Muscle of back (tissue), 11 donors: ENCODE measurements around the gene ZNF804A. TPM values are rescaled to one million over a fixed set of nuclear protein-coding genes. Genes with fewer than 3 reads are reported as not detected.
"Not testable (repeated sequence)": the region's sequence is repeated elsewhere in the genome, so short reads cannot be mapped to it uniquely, and the experiment has no call there.

ENCODE experiments used
- DNase-seq, 3 donors: peaks; one replicate each; pipeline versions ENCODE4 v3.0.0 to v3.0.0-alpha.2; 2013
- polyA plus RNA-seq, 10 donors: library from polyadenylated mRNA; unstranded; fragments of 120-200 nt; gene quantifications; one replicate each; pipeline ENCODE4 v1.2.1, GENCODE V29; 2013; ENCODE audit not compliant: insufficient read length in 10 of 10

The ZNF804A gene
- polyA plus RNA-seq, 10 donors, result 0.08 to 0.62 (median 0.21) TPM

DNA sequence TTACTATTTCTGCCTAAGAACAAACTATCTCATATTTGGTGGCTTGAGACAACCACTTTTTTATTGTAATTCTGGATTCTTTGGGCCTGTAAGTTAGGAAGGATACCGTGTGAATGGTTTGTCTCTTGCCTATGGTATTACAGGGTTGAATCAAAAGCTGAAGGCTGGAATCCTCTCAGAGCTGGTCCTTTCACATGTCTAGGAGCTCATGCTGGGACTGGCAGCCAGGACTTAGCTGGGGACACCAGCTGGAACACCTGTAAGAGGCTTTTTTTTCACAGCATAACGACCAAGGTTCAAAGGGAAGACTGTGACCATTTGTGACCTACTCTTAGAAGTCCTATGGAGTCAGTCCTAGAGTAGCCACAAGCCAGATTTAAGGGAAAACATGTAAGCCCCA, 226.3 kb downstream of the ZNF804A start:
- no peak for DNase-seq

DNA sequence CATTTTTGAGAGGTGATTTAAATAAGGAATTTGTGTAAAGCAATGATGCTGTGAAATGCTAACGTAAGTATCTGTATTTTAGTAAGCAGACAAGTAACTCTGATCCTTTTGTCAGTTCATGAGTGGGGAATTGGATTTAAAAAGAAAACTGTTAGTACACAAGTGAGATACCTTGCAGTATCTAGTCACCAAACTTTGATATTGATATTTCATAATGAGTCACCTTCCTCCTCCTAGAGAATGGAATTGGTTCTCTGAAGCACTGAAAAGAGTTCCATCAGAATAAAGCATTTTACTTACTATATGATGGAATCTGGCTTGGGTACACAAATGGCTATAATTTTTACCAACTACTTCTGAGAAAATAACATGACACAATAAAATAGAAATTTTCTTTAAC, 232.2 kb downstream of the ZNF804A start:
- no peak for DNase-seq

DNA sequence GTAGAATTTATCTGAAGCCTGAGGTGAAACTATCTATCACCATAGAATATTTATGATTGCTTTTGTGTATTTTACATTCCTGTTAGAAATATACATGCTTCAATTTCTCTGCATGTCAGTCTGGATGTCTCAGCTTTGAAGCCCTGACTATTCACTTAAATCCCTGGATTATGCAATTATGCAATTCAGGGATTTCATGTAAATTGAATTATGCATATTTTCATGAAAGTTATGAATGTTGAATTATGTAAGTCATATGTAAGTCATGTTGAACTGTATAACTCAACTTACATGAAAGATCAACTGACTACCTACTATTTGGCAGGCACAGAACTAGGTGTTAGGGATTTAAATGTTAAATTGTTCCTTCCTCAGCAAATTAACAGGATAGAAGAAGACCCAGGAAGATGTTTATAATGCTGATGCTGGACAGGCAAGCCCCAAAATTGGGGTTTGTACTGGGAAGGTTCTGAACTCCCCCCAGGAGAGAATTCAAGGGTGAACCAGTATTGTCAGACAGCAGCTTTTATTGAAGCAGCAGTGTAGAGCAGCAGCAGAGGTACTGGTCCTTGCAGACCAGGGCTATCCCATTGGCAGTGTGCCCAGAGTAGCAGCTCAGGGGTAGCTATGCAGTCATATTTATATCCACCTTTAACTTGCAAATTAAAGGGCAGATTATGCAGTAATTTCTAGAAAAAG, 236.5 kb downstream of the ZNF804A start:
- DNase-seq, result no peak

DNA sequence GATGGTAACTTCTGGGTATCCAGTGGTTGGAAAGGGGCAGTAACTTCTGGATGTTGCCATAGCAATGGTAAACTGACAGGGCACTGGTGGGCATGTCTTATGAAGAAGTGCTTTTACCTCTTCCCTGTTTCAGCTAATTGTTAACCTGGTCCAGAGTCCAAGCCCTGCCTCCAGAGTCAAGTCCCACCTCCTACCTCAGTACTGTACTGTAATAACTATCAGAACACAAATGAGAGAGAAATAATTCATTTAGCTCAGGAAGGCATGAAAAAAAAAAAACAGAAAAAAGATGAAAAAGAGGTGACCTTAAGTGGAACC, 237.0 kb downstream of the ZNF804A start:
- no peak for DNase-seq

DNA sequence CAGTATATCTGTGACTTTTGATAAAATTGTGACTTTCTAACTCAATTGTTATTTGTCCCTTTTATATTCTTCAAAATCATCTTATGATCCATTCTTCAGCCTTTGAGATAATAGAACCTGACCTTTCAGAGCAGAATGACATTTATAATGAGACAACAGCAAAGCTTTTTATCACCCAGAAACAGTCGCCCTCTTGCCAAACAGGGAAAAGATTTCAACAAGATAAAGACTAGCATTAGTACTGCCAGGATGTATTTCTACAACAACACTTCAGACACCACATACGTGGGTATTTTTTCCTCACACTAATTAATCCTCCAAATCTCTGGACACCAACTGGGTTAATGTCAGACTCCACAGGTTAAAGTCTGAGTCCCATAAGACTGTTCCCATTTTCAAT, 249.0 kb downstream of the ZNF804A start:
- no peak for DNase-seq

DNA sequence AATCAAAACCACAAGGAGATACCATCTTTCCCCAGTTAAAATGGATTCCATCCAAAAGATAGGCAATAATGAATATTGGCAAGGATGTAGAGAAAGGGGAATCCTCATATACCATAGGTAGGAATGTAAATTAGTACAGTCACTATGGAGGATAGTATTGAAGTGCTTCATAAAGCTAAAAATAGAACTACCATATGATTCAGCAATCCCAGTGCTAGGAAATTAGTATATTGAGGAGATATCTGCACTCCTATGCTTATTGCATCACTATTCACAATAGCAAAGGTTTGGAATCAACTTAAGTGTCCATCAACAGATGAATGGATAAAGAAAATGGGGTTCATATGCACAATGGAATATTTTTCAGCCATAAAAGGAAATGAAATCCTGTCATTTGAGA, 251.2 kb downstream of the ZNF804A start:
- DNase-seq, result peak in 1 of 3 donors; percentile 2

DNA sequence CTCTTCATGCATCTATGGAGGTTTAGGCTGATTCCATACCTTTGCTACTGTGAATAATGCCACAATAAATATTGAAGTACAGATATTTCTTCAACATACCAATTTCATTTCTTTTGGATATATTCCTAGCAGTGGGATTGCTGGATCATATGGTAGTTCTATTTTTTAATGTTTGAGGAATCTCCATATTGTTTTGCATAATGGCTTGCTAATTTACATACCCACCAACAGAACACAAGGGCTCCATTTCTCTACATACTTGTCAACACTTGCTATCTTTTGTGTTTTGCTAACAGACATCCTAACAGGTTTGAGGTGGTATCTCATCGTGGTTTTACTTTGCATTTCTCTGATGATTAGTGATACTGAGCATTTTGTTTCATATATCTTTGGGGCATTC, 253.2 kb downstream of the ZNF804A start:
- DNase-seq, result no peak

DNA sequence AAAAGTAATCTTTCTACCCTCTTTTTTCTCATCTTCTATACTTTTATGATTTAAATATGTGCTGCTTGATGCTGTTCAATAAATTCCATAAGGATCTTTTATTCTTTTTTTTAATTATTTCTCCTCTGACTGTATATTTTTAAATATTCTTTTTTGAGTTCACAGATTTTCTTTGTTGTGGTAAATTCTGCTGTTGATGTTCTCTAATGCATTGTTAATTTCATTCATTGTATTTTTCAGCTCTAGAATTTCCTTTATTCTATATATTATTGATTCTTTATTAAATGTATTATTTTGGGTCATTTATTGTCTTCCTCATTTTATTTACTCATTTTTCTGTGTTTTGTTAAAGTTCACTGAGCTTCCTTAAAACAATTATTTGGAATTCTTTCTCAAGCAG, 260.9 kb downstream of the ZNF804A start:
- no peak for DNase-seq

DNA sequence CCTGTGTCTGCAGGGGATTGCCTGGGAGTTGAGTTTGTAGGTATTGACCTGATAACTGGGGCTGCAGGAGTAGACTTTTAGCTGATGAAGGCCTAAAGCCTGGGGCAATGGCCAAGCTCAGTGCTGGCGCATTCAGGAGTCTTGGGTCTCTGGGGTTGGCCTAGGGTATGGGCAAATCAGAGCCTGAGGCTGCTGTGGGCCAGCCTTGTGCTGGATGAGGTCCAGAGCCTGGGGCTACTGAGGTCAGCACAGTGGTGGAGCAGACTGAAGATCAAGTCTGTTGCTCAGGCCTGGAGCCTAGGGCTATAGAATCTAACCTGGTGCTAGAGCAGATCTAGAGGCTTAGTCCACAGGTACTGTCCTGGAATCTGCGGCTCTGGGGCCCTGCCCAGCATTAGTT, 262.4 kb downstream of the ZNF804A start:
- no peak for DNase-seq

DNA sequence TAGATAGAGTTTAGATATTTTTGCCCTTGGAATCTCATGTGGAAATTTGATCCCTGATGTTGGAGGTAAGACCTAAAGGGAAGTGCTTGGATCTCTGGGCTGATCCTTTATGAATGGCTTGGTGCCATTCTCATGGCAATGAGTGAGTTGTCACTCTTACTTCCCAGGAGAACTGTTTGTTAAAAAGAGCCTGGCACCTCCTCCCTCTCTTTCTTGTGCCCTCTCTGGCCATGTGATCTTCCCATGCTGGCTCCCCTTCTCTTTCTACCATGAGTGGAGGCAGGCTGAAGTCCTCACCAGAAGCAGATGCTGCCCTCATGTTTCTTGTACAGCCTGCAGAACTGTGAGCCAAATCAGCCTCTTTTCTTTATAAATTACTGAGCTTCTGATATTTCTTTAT, 276.9 kb downstream of the ZNF804A start:
- no peak for DNase-seq

DNA sequence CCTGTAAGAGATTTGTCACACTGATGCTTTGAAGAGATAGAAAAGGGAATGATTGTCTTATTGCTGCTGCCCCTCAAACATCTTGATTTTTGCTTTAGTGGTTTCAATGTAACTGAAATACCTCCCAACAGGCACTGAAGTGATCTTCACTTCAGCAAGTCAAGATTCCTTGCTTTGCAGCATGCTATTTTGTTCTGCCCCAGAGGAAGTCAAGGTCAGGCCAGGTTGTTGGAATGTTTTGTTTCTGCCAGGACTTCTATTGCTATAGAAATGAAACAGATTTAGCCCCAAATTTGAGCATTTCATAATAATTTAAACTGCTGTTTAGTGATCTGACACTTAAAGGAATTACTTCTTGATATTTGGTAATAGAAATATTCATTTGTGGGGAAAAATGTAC, 277.6 kb downstream of the ZNF804A start:
- DNase-seq, result no peak

DNA sequence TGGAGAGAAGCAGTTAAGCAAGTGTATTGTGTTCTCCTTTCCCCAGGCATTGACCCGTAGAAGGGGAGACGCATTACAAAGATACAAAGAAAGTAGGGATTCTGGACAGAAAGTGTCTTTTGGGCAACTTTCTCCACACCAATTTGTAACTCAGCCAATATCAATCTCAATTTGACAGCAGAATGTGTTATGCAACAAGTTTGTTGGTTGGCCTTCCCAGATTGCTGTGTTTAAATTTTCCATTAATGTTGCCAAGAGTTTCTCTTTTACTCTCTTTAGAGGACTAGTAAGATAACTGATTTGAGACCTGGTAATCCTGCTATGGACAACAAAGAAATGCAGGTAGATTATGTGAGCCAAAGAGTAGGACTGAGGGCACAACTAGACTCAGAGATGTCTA, 279.6 kb downstream of the ZNF804A start:
- DNase-seq, result no peak

DNA sequence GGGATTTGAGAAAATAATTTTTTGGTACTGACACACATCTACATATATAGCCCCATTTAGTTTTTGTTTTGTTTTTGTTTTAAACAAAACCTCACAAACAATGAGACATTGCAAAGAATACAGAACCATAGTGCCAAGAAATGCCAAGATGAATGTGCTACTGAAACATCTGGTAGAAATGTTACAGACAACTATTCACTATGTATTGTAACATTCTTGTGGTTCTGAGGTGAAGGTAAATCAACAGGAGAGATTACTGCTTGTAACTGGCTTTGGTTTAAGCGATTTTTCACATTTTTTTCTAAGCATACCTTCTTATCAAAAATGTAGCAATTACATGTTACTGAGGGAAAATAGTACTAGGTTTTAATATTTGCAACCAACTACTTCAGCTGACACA, 281.3 kb downstream of the ZNF804A start:
- no peak for DNase-seq

DNA sequence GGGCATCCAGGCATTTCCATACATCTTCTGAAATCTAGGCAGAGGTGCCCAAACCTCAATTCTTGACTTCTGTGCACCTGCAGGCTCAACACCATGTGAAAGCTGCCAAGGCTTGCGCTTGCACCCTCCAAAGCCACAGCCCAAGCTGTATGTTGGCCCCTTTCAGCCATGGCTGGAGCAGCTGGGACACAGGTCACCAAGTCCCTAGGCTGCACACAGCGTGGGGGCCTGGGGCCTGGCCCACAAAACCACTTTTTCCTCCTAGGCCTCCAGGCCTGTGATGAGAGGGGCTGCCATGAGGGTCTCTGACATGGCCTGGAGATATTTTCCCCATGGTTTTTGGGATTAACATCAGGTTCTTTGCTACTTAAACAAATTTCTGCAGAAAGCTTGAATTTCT, 288.3 kb downstream of the ZNF804A start:
- not testable (repeated sequence) for DNase-seq

DNA sequence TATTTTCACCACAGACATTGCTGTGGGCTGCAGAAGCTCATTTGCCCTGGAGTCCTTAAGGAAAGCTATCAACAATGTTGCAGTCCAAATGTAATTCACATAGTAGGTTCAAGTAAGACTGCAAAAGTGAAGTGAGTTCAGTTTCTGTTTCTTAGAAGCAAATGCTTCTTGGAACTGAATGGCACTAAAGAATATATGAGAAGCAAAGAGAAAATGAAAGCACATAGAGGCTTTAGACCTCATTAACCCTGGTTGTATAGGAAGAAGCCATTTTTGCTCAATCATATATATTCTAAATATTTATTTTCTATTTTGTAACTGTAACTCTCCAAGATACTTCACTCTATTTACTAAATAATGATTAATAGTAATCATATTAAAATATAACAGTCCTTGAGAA, 292.0 kb downstream of the ZNF804A start:
- no peak for DNase-seq

DNA sequence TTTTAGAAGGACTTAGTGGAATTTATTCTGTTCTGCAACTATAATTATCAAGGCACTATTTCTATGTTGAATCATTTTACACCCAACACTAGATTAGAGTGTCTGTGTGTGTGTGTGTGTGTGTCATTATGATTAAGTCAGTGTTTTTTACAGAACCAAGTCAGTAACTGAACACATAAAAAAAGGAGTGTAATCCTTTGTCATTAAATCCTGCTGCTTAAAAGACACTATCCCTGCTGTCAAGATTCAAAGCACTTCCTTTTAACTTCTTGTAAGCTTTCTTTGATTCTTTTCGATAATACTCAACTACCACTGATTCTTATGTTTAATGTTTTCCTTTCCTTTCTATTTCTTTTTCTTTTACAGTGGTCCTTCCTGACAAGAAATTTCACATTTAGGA, 306.7 kb downstream of the ZNF804A start:
- DNase-seq, result no peak

DNA sequence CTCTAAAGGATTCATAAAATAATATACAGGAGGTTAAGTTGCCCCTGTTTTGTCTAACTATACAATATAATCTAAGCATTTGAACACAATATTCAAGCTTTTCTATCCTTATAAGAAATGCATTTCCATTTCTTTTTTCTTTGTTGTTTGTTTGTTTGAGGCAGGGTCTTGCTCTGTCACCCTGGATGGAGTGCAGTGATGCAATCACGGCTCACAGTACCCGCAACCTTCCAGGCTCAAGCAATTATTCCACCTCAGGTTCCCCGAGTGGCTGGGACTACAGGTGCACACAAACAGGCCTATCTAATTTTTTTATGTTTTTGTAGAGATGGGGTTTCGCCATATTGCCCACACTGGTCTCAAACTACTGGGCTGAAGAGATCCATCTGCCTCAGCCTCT, 307.8 kb downstream of the ZNF804A start:
- DNase-seq, result no peak

DNA sequence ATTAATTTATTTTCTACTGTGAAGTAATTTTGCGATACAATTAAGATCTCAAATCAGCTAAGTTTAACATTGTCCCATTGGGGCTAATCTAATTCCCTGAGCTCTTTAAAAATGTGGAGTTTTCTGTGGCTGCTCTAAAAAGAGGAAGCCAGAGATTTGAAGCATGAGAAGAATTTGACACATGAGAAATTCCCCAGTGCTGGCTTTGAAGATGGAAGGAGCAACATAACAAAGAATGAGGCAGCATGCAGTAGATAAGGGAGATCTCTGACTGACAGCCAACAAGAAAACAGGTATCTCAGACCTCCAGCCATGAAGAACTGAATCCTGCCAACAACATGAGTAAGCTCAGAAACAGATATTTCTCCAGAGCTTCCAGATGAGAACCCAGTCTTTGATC, 308.4 kb downstream of the ZNF804A start:
- peak in 1 of 3 donors; percentile 1 for DNase-seq

DNA sequence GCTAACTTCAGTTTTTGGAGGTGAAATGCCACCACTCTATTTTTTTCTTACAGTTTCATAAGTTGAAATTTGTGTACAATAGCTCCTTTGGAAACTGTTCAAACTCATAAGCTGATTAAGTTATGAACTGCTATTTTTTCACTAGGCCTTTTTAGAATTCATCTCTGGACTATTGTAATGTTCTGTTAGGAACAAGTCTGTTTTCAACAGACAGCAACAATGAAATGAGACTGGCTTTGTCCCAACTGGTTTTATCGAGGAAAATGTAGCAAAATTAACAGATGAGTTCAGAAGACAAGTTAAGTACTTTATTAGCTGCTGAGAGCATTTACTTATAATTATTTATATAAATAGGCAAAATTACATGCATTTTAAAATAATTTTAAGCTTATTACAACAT, 310.6 kb downstream of the ZNF804A start:
- DNase-seq, result no peak

DNA sequence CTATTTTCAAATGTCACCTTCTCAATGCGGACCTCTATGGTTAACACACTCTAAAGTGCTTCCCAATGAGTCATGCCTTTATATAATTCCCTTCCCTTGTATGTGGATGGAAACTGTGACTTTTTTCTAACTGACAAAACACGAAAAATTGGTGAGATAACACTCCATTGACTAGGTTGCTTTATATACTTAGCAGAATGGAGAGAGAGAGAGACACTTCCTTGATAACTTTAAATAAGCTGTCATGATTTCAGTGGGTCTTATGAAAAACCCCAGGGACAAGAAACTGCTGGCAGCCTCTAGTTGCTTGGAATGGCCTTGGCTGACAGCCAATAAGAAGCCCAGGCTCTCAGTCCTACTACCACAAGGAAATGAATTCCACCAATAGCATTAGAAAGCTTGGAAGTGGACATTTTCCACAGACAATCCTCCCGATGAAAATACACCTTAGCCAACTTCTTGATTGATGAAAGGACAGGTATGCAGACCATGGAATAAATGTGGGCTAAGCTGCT, 322.2 kb downstream of the ZNF804A start:
- no peak for DNase-seq

DNA sequence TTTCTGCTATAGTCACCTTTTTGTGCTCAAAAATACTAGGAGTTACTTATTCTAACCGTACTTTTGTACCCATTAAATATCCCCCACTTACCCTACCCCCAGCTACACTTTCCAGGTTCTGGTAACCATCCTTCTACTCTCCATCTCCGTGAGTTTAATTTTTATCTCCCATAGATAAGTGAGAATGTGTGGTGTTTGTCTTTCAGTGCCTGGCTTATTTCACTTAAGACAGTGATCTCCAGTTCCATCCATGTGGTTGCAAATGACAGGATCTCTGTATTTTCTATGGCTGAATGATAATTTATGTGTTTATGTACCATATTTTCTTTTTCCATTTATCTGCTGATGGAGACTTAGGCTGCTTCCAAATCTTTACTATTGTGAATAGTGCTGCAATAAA, 323.3 kb downstream of the ZNF804A start:
- no peak for DNase-seq

DNA sequence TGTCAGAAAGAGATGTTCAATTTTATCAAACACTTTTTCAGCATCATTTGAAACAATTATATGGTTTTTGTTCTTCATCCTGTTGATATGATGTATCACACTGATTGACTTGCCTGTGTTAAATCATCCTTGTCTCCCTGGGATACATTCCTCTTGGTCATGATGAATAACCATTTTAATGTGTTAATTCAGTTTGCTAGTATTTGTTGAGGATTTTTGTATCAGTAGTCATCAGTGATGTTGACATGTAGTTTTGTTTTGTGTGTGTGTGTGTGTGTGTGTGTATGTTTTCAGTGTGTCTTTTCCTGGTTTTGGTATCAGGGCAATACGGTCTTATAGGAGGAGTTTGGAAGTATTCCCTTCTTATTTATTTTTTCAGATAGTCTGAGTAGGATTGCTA, 325.4 kb downstream of the ZNF804A start:
- no peak for DNase-seq

DNA sequence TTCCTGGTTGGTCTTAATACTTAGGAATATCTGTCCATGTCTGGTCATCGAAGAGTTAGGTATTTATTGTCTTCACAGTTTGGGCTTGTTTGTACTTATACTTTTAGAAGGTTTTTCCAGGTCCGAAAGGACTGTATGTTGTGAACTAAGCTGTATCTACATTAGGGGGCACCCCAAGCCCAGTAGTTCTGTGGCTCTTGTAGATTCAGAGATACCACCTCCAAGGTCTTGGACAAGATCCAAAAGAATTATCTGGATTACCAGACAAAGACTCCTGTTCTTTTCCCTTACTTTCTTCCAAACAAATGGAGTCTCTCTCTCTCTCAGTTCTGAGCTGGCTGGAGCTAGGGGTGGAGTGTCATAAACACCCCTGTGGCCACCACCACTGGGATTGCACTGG, 328.7 kb downstream of the ZNF804A start:
- no peak for DNase-seq

DNA sequence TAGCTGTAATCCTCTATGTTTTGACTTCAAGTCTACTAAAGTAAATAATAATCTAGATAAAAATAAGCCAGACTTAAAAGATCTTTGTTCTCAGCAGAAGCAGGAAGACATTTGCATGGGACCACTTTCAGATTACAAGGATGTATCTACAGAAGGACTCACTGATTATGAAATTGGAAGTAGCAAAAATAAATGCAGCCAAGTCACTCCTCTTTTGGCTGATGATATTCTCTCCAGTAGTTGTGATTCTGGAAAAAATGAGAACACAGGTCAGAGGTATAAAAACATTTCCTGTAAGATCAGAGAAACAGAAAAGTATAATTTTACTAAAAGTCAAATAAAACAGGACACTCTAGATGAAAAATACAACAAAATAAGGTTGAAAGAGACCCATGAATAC, 338.4 kb downstream of the ZNF804A start:
- peak in 2 of 3 donors; percentile 2 to 21 for DNase-seq
